Fibroblast of lung (primary cell): ENCODE measurements around the gene ICA1.

Experiments
- EZH2 ChIP-seq: IDR thresholded peaks from 2 replicates; pipeline ENCODE4 v1.5.1; 2012; ENCODE audit warnings: low read length, control low read depth, mild to moderate bottlenecking; ENCODE audit errors: missing control alignments
- TF ChIP-seq, protein P1 (sequence below), 2 donors: IDR thresholded peaks in 1 of 2; conservative IDR thresholded peaks in 1 of 2; 1 replicate in 1 of 2; 2 replicates in 1 of 2; pipeline ENCODE4 v1.5.1; 2011 to 2012; ENCODE audit warnings: low read length in 2 of 2, control low read depth in 1 of 2, inconsistent platforms in 1 of 2, low read depth in 1 of 2, mild to moderate bottlenecking in 1 of 2

DNA sequence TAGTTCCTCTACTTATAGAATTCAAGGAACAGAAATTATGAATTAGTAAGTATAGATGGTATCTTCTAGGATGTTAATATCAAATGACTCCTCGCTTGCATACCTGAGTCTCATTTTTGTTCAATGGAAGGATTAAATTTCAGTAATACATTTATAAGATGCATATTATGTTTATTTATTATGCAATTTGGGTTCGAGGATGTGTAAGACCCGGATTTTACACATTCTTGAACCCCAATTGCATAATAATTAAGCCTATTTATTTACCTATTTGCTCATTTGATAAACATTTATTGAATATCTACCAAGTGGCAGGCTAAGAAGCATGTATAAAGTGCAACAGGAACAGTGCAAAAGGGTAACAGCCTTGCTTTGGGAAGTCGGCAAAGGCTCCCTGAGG, 52.6 kb downstream of the ICA1 start:
- TF ChIP-seq, protein P1, sequence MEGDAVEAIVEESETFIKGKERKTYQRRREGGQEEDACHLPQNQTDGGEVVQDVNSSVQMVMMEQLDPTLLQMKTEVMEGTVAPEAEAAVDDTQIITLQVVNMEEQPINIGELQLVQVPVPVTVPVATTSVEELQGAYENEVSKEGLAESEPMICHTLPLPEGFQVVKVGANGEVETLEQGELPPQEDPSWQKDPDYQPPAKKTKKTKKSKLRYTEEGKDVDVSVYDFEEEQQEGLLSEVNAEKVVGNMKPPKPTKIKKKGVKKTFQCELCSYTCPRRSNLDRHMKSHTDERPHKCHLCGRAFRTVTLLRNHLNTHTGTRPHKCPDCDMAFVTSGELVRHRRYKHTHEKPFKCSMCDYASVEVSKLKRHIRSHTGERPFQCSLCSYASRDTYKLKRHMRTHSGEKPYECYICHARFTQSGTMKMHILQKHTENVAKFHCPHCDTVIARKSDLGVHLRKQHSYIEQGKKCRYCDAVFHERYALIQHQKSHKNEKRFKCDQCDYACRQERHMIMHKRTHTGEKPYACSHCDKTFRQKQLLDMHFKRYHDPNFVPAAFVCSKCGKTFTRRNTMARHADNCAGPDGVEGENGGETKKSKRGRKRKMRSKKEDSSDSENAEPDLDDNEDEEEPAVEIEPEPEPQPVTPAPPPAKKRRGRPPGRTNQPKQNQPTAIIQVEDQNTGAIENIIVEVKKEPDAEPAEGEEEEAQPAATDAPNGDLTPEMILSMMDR (conservative IDR thresholded peaks at IDR 0.05 in 1 of 2, IDR thresholded peaks at IDR 0.05 in 1 of 2; ENCODE audit: low read depth in 1 of 2, low read length in 2 of 2), result no peak
- TF ChIP-seq EZH2, result no peak
